Testis (tissue), 3 donors: Measurements from ENCODE around the gene UNC93B1. TPM values are rescaled to one million over a fixed set of nuclear protein-coding genes. Genes with fewer than 3 reads are reported as not detected.

Experiments
- DNase-seq: peaks from one replicate; pipeline ENCODE4 v3.0.0-alpha.2; 2019
- H3K27ac ChIP-seq, 2 donors: fragments of 200-600 bp; sonication (generic); one replicate each; pipeline ENCODE4 v1.5.1; 2019
- H3K27me3 ChIP-seq: fragments of 200-600 bp; sonication (generic); one replicate; pipeline ENCODE4 v1.5.1; 2019
- H3K36me3 ChIP-seq: fragments of 200-600 bp; sonication (generic); one replicate; pipeline ENCODE4 v1.5.1; 2017; ENCODE audit warnings: low read depth; ENCODE audit errors: missing control alignments
- H3K4me1 ChIP-seq: fragments of 200-600 bp; sonication (generic); one replicate; pipeline ENCODE4 v1.5.1; 2019
- H3K4me3 ChIP-seq, 2 donors: fragments of 200-600 bp; sonication (generic); one replicate each; pipeline ENCODE4 v1.5.1; 2017 to 2019
- H3K9me3 ChIP-seq: fragments of 200-600 bp; sonication (generic); one replicate; pipeline ENCODE4 v1.5.1; 2017
- POLR2A ChIP-seq: fragments of 450-650 bp; IDR thresholded peaks from one replicate; pipeline ENCODE4 v1.6.1; 2017; ENCODE audit warnings: antibody characterized with exemption, mild to moderate bottlenecking, moderate library complexity
- WGBS, 2 donors: methylation state at CpG; one replicate each; pipeline ENCODE4 v1.1.5; 2018; 5-methylcytosine and 5-hydroxymethylcytosine counted together
- intact Hi-C: fragments of 100-400 bp; cut with DNase I; formaldehyde crosslinking; loops from one replicate; pipeline ENCODE4 v1.15.1; 2023; ENCODE audit warnings: low total_unique reads
- polyA plus RNA-seq: library from polyadenylated mRNA; stranded (reverse); fragments of 350-450 nt; fragmentation: Illumina TruSeq; extraction: RNeasy Lipid Tissue Mini Kit (QIAGEN cat#74804); gene quantifications from one replicate; pipeline ENCODE4 v1.2.3, GENCODE V29; 2014; ENCODE audit warnings: low read depth, low replicate concordance; ENCODE audit not compliant: insufficient read depth
- total RNA-seq, 2 donors: library from RNA; depleted of rRNA; stranded (reverse); fragments of >200 nt; gene quantifications; one replicate each; pipeline ENCODE4 v1.2.3, GENCODE V29; 2016
- TF ChIP-seq, protein P1 (sequence below), 3 experiments: fragments of 450-650 bp in 2 of 3; fragments of 200-600 bp in 1 of 3; sonication (generic) in 1 of 3; IDR thresholded peaks; one replicate each; pipeline ENCODE4 v1.5.1; 2016 to 2019; ENCODE audit warnings: antibody characterized with exemption in 3 of 3, mild to moderate bottlenecking in 2 of 3, moderate library complexity in 1 of 3

Gene UNC93B1
- total and polyA plus RNA-seq, 3 donors from 2014 or later: 5.3 to 12.3 (median 7.9) TPM

DNA sequence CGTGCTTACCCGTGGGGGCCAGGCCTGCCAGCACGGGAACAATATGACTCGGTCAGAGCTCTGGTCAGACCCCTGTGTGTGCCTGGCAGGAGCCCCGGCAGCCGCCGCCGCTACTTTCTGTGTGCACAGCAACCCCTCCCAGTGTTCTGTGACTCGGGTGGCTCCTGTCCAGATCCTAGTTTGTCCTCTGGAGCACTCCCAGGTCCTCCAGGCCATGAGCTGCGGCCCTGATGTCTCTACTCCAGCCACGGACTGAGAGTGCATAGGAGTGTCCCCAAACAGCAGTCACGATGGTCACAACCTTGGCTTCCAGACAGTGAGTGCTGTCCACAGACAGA lies 29.8 kb upstream of the UNC93B1 start:
- Histone ChIP-seq H3K27me3 (no peaks in the 10 kb centered on the region), H3K4me1 (peaks cover 26% of the 10 kb centered on the region), H3K36me3 (no peaks in the 10 kb centered on the region), H3K4me3 (no peak overlapping the region), H3K27ac (no peak overlapping the region), H3K9me3 (no peaks in the 10 kb centered on the region)
- TF ChIP-seq POLR2A: no peak
- TF ChIP-seq, protein P1, sequence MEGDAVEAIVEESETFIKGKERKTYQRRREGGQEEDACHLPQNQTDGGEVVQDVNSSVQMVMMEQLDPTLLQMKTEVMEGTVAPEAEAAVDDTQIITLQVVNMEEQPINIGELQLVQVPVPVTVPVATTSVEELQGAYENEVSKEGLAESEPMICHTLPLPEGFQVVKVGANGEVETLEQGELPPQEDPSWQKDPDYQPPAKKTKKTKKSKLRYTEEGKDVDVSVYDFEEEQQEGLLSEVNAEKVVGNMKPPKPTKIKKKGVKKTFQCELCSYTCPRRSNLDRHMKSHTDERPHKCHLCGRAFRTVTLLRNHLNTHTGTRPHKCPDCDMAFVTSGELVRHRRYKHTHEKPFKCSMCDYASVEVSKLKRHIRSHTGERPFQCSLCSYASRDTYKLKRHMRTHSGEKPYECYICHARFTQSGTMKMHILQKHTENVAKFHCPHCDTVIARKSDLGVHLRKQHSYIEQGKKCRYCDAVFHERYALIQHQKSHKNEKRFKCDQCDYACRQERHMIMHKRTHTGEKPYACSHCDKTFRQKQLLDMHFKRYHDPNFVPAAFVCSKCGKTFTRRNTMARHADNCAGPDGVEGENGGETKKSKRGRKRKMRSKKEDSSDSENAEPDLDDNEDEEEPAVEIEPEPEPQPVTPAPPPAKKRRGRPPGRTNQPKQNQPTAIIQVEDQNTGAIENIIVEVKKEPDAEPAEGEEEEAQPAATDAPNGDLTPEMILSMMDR (IDR thresholded peaks at IDR 0.05): no peak
- peak; percentile 45 for DNase-seq
- 75 to 78% methylated on average over 7 to 12 of the region's 12 CpGs for WGBS, 2 donors
- intact Hi-C loops: no loop called here

DNA sequence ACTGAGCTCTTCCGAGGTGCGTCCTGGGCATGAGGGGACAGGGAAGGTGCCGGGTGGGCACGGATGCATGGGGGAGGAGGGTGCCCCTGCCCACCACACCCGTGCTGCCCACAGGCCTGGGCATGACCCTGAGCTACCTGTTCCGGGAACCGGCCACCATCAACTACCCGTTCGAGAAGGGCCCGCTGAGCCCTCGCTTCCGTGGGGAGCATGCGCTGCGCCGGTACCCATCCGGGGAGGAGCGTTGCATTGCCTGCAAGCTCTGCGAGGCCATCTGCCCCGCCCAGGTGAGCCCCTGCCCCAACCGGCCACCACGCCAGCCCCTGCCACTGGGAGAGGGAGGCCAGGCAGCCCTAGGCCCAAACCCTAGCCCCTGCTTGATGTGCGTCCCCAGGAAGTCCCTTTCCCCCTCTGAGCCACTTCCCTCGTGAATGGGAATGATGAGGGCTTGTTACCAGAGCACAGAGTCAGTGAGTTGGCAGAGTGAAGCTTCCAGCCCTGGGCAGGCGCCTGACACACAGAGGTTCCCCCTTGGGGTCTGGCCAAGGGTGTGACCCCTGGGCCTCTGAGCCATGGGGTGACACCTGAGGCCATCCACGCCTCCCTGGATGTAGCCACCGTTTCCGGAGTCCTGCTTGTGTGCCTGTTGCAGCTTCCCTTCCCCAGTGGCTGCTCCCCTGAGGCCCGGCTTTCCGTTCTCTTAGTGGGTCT lies 29.3 kb upstream of the UNC93B1 start:
- Histone ChIP-seq H3K9me3 (no peaks in the 10 kb centered on the region), H3K27ac (no peak overlapping the region), H3K4me1 (peaks cover 23% of the 10 kb centered on the region), H3K4me3 (no peak overlapping the region), H3K36me3 (no peaks in the 10 kb centered on the region), H3K27me3 (no peaks in the 10 kb centered on the region)
- intact Hi-C loops: no loop called here
- no peak for DNase-seq
- WGBS, 2 donors: 91 to 92% methylated on average over 11 to 29 of the region's 29 CpGs
- no peak for TF ChIP-seq POLR2A
- TF ChIP-seq, protein P1 (IDR thresholded peaks at IDR 0.05): no peak

DNA sequence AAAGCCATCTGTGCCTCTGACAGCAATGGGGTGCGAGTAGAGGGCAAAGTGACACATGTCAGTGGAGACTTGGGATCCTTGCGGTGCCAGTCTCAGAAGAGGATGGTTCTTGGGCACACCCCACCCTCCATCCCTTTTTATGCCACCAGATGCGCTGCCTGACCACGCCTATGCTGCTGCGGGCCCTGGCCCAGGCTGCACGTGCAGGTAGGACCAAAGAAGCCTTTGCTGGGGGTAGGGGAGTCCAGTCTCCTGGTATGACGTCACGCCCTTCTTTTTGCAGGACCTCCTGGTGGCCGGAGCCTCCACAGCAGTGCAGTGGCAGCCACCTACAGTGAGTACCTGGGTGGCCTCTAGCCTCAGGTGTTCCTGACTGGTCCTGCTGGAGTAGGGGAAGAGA lies 28.1 kb upstream of the UNC93B1 start:
- intact Hi-C loops: no loop called here
- H3K4me3 ChIP-seq: no peak overlapping the region
- no peak overlapping the region for H3K27ac ChIP-seq
- TF ChIP-seq, protein P1 (IDR thresholded peaks at IDR 0.05): no peak
- no peak for TF ChIP-seq POLR2A
- no peaks in the 10 kb centered on the region for H3K9me3 ChIP-seq
- no peak for DNase-seq
- H3K36me3 ChIP-seq: no peaks in the 10 kb centered on the region
- 74% methylated on average over 7 to 9 of the region's 9 CpGs for WGBS, 2 donors
- H3K27me3 ChIP-seq: no peaks in the 10 kb centered on the region
- peaks cover 18% of the 10 kb centered on the region for H3K4me1 ChIP-seq

DNA sequence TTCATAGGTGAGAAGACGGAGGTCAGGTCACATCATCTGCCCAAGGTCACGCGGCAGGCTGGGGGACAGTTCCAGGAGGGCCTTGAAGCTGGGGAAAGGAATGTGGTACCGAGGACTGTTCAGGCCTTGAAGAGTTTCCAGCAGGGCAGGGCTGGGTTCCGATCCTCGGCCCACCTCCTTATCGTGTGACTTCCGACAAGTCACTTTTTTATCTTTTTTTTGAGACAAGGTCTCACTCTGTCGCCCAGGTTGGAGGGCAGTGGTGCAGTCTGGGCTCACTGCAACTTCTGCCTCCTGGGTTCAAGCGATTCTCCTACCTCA lies 27.2 kb upstream of the UNC93B1 start:
- H3K9me3 ChIP-seq: no peaks in the 10 kb centered on the region
- no peaks in the 10 kb centered on the region for H3K27me3 ChIP-seq
- no peaks in the 10 kb centered on the region for H3K36me3 ChIP-seq
- no peak for TF ChIP-seq POLR2A
- TF ChIP-seq, protein P1 (IDR thresholded peaks at IDR 0.05): no peak
- no peak for DNase-seq
- peak overlapping the region; percentile 72 to 79 for H3K27ac ChIP-seq
- peak overlapping the region; percentile 72 to 80 for H3K4me3 ChIP-seq
- H3K4me1 ChIP-seq: peaks cover 14% of the 10 kb centered on the region
- intact Hi-C loops: no loop called here
- 8% methylated on average over 10 of the region's 10 CpGs for WGBS, 2 donors
